Measurements from ENCODE around the gene CENATAC. TPM values are rescaled to one million over a fixed set of nuclear protein-coding genes. Genes with fewer than 3 reads are reported as not detected.
"Not testable (repeated sequence)": the region's sequence is repeated elsewhere in the genome, so short reads cannot be mapped to it uniquely, and the experiment has no call there.

CENATAC gene, protein sequence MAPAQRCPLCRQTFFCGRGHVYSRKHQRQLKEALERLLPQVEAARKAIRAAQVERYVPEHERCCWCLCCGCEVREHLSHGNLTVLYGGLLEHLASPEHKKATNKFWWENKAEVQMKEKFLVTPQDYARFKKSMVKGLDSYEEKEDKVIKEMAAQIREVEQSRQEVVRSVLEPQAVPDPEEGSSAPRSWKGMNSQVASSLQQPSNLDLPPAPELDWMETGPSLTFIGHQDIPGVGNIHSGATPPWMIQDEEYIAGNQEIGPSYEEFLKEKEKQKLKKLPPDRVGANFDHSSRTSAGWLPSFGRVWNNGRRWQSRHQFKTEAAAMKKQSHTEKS
- total RNA-seq, result 25.2 TPM

DNA sequence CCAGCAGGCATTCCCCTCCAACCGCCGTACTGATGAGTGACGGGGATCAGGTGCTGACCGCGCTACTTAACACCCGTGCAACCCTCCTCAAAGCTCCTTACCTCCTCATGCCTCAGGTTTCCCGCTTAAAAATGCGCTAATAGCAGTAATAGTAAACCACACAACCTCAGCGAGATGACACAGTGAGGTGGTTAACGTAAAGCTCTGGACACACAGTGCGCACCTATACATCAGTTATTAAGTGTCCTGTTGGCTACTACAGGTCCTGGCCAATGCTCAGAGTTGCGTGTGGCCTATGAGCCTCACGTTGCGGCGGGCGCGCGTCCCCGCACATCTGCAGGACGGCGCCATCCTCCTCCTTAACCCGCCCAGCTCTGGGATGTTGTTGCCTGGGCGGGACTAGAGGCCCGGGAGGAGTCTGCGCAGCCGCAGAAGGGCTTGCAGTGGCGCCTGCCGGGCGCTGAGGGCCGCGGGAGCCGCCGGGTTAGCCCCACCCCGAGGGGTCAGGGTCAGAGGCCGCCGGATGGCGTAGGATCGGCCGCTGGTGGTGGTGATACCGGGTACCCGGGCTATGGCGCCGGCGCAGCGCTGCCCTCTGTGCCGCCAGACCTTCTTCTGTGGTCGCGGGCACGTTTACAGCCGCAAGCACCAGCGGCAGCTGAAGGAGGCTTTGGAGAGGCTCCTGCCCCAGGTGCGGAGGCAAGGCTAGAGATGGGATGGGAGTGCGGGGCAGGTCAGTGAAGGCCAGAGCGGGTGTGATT lies at the start of gene CENATAC:
Gene CENATAC, plus strand, starts transcription at position 512 of the 761 bp plus-strand sequence. Its CDS starts 60 bp downstream, at position 572.
- DNase-seq, result peak; percentile 65

DNA sequence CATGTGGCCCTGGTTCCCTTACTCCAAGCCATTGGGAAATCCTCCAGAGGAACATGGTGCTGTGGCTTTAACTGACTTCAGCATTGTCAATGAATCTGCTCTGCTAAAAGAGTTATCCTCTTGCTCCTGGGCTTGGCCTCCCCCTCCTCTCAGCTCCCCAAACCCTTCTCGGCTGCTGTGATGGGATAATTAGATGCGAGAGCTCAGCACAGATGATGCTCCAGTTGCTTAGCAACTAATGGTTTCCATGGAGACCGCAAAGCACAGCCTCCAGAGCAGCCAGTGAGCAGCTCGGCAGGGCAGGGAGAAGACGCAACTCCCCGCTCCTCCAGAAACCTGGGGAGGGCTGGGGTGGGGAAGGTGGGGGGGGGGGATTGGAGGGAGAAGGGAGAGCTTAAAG lies 44.7 kb upstream of the CENATAC start:
- DNase-seq, result no peak

DNA sequence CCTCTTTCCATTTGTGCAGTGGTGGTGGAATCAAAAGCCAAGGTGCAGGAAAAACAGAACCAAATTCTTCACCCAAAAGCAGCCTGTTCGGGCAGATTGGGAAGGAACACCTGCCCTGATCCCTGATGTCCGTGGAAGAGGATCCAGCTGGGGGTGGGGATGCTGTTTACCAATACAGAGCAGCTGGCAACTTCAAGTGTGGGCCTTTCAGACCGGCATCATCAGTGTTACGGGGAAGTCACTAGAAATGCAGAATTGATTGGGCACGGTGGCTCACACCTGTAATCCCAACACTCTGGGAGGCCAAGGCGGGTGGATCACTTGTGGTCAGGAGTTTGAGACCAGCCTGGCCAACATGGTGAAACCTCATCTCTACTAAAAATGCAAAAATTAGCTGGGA lies 44.0 kb upstream of the CENATAC start:
- not testable (repeated sequence) for DNase-seq

DNA sequence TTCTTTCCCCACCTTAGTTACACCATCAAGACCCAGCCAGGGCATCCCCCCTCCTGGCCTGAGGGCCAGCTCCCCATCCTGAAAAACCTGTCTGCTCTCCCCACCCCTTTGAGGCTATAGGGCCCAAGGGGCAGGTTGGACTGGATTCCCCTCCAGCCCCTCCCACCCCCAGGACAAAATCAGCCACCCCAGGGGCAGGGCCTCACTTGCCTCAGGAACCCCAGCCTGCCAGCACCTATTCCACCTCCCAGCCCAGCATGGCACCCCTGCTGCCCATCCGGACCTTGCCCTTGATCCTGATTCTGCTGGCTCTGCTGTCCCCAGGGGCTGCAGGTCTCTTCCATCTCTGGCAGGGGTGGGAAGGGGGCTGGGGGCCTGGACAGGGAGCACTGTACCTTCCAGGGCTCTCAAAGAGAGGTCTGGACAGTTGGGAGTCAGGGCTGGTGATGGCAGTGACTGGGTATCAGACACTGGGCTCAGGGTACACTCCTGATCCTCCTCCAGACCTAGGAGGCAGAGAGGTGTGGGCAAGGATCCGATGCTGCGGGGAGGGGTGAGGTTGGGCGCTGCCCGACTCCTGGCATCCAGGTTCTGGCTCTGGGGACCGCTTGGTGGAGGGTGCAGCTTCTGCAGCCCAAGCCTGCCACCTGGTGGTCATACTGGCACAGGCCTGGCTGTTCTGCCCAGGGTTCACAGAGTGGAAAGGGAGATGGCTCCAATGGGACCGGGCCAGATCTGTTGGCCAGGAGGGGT lies 41.7 kb upstream of the CENATAC start, which contains the start of gene UPK2:
Gene UPK2, plus strand, starts transcription at position 205 of the 753 bp plus-strand sequence. Its CDS starts 53 bp downstream, at position 258.
- DNase-seq, result peak; percentile 36

DNA sequence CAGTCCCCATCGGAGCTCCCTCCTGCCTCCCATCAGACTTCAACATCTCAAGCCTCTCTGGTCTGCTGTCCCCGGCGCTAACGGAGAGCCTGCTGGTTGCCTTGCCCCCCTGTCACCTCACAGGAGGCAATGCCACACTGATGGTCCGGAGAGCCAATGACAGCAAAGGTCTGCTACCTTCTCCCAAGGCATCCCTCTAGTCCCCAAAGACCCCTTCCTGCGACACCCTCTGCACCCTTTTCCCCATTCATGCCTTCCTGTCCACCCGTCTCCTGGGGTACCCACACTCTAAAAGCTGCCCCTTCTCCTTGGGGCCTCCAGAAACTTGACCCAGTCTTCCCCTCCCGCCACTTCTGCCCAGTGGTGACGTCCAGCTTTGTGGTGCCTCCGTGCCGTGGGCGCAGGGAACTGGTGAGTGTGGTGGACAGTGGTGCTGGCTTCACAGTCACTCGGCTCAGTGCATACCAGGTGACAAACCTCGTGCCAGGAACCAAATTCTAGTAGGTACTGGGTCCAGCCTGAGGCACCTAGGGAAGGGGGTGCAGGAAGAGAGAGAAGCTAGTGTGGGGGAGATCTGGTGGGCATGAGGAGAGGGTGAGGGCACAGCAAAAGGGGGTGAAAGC lies 41.0 kb upstream of the CENATAC start:
- no peak for DNase-seq

DNA sequence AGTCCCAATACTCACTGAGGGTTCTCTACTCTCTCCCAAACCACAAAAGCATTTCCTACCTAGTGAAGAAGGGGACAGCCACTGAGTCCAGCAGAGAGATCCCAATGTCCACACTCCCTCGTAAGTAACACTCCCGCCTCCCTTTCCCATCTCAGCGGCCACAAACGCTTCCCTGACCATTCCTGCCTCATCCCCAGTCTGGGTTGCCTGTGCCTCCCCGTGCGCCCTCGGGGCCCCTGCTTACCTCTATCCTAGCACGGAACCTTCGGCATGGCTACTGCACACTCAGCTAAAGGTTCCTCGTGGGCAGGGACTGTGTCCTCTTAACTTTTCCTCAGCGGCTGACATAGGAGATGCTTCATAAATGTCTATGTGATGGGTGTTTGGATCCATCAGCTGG lies 40.4 kb upstream of the CENATAC start:
- no peak for DNase-seq

DNA sequence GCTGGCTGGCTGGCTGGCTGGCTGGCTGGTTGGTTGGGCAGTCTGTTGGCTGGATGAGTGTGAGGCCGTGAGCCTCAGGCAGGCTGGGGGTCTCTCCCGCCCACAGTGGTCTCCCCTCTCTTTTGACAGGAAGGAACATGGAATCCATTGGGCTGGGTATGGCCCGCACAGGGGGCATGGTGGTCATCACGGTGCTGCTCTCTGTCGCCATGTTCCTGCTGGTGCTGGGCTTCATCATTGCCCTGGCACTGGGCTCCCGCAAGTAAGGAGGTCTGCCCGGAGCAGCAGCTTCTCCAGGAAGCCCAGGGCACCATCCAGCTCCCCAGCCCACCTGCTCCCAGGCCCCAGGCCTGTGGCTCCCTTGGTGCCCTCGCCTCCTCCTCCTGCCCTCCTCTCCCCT lies 40.0 kb upstream of the CENATAC start:
- DNase-seq, result no peak

DNA sequence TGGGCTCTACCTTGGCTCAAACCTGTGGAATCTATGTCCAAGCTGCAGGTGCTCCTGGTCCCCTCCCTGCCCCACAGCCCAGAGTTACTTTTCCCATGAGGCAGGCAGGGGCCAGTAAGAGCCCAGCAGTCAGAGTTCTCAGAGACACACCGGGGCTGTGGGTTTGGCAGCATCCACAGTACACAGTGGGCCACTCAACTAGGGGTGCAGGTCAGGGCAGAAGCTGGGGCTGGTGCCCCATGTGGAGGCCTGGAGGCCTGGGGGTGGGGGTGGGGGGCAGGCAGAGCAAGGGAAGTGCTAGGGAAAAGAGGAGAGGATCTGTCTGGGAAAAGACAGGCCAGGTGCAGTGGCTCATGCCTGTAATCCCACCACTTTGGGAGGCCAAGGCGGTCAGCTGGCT lies 39.4 kb upstream of the CENATAC start:
- no peak for DNase-seq

DNA sequence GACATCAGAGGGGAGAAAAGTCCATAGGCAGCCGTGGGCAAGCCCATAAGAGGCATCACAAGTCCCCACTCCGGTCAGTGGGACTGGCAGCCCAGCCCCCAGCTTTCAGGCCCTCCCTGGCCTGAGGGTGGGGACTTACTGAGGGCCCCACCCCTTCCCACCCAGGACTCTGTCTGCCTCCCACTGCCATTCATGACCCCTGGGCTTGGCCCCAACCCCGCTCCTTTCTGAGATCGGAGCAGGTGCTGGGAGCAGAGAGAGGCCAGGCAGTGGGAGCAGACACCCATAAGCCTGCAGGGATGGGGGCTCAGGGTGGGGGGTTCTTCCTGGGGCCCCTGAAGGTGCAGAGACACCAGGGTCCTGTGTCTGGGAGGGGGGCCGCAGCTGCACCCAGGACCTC lies 36.7 kb upstream of the CENATAC start:
- DNase-seq, result no peak

DNA sequence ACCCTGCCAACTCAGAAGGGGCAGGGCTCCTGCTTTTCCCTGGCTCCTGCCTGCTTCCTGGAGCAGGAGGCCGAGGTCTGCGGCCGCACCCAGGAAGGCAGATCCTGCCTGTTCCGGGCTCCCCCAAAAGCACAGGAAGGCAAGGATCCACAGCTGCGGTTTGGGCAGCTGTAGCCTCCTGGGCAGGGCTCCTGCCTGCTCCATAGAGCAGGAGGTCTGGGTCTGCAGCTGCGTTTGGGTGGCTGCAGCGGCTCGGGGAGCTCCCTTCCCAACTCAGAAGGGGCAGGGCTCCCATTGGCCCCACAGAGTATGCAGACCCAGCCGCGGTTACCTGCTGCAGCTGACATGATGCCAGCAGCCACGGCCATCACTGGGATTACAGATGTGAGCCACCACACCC lies 36.3 kb upstream of the CENATAC start:
- DNase-seq, result no peak

DNA sequence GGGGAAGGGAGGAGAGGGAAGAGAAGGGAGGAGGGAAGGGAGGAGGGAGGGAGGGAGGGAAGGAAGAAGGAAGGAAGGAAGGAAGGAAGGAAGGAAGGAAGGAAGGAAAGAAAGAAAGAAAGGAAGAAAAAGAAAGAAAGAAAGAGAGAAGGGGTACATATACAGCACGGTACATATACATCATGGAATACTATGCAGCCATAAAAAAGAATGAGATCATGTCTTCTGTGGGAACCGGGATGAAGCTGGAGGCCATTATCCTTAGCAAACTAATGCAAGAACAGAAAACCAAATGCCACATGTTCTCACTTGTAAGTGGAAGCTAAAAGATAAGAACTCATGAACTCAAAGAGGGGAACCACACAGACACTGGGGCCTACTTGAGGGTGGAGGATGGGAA lies 28.4 kb upstream of the CENATAC start:
- DNase-seq, result not testable (repeated sequence)

DNA sequence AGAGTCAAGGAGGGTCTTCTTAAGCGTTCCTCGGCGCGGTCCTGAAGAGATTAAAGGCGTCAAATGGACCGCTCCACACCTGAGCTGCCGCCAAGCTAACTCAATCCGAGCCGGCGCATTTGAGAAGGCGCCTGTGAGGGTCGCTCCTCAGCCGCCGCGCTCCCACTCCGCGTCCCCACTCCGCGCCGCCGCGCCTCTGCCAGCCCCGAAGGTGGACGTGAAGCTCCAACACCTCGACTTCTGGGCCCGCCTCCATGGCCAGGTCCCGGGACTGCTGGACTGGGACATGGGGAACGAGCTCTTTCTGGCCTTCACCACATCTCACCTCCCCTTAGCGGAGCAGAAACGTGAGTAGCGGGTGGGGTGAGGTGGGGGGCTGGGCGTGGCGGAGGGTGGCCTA lies 26.3 kb upstream of the CENATAC start, which contains the start of gene FOXR1:
Gene FOXR1, plus strand, starts transcription at position 116 of the 400 bp plus-strand sequence. Its CDS starts 171 bp downstream, at position 287.
- no peak for DNase-seq

DNA sequence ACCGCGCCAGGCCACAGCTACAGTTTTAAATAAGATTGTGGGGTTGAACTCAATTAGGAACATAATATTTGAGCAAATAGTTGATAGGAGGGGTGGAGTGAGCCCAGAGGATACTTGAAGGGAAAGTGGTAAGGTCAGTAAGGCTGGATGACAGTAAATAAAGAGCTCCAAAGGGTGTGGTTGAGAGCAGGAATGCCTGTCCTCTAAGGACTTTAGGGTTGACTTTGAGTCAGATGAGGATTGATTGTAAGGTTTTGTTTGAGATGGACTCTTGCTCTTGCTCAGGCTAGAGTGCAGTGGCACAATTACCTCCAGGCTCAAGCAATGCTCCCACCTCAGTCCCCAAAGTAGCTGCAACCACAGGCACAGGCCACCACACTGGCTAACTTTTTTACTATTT lies 24.0 kb upstream of the CENATAC start:
- DNase-seq, result no peak

DNA sequence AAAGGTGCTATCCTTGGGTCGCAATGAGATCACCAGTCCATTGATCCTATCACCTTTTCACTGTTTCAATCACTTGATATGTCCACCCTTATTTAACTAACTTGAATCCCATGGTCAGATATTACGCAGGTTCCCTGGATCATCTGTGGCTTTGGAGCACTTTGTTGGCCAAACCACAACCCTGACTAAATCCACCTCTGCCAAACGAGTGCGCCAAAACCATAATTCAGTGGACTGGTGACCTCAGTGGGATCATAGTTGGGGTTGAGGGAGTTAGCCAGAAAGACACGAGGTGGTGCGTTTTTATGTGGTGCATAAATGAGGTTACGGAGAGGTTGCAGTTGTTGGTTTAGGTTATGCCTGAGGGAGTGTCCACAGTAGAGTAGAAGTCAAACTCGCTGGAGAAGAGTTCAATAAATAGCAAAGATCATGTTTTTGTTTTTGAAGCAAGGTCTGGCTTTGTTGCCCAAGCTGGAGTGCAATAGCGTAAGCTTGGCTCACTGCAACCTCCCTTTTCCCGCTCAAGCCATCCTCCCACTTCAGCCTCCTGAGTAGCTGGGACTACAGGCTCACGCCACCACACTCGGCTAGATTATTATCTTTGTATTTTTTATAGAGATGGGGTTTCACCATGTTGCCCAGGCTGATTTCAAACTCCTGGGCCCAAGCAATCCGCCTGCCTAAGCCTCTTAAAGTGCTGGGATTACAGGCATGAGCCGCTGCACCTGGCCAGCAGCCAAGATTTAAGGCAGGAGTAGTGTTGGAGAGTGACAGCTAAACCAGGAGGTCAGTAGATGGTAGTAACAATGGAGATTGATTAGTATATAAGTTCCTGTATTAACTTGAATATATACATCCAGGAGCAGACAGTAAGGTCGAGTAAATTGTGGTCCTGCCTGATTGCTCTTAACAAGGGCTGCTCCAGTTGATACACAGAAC lies 21.9 kb upstream of the CENATAC start:
- DNase-seq, result no peak

DNA sequence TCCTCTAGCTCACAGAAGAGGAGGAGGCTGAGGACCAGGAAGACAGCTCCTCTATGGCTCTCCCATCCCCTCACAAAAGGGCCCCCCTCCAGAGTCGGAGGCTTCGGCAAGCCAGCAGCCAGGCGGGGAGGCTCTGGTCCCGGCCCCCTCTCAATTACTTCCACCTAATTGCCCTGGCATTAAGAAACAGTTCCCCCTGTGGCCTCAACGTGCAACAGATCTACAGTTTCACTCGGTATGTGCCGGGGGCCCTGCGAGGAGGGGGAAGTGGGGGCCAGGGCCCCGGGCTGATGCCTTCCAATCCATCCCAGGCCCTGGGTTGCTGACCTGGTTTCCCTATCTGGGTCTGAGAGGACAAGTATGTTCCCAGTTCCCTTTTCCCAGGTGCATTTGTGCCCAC lies 18.5 kb upstream of the CENATAC start:
- DNase-seq, result no peak

DNA sequence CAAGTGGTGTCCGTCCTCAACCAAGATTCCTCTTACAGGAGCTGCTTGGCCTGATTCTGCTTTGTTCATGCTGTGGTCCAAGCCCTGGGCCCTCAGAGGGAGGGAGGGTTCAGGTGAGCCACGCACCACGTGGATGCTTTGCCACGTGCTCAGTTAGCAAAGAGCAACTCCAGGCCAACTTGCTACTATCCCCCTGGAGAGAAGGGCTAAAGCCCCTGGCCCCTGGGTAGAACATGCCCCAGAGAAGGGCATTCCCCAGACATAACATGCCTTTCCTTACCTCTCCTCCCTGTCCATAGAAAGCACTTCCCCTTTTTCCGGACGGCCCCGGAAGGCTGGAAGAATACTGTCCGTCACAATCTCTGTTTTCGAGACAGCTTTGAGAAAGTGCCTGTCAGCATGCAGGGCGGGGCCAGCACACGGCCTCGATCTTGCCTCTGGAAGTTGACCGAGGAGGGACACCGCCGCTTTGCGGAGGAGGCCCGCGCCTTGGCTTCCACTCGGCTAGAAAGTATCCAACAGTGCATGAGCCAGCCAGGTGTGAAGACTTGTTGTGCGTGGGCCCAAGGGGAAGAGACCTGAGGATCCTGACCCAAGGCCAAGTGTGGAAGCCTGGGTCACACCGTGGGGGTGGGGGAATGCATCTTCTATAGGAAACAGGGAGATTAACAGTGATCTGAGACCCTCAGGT lies 17.6 kb upstream of the CENATAC start:
- DNase-seq, result no peak

DNA sequence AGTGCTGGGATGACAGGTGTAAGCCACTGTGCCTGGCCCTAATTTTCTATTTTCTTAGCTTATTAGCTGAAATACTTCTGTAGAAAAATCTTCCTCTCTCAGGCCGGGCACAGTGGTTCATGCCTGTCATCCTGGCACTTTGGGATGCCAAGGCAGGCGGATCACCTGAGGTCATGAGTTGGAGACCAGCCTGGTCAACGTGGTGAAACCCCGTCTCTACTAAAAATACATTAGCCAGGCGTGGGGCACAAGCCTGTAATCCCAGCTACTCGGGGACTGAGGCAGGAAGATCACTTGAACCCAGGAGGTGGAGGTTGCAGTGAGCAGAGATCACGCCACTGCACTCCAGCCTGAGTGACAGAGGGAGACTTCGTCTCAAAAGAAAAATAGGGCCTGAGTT lies 13.6 kb upstream of the CENATAC start:
- DNase-seq, result not testable (repeated sequence)

DNA sequence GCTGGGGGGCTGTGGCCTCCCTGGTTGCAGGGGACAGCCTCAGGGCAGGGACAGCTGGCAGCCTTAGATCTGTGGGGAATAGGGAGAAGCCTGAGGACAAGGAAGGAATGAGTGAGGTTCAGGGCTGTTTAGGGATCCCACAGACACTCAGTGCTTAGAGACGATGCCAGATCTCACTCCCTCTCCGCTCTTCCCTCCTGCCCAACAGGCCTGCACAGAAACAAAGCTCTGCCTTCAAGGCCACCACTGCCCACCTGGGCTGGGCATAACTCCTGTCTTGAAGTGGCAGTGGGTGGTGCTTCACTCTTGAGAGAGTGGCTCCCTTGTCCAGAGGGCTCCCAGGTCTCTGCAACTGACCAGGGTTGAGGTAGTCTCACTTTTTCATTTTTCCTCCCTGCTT lies 13.1 kb upstream of the CENATAC start:
- no peak for DNase-seq

DNA sequence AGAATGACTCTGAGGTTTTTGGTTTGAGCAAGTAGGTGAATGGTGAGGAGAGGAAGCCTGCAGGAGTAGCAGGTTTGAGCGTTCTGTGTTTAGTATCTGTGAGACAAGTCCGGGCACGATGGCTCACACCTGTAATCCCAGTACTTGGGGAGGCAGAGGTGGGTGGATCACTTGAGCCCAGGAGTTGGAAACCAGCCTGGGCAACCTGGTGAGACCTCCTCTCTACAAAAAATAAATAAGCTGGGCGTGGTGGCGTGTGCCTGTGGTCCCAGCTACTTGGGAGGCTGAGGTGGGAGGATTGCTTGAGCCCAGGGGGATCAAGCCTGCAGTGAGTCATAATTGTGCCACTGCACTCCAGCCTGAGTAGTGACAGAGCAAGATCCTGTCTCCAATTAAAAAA lies 9.7 kb upstream of the CENATAC start:
- DNase-seq, result no peak

DNA sequence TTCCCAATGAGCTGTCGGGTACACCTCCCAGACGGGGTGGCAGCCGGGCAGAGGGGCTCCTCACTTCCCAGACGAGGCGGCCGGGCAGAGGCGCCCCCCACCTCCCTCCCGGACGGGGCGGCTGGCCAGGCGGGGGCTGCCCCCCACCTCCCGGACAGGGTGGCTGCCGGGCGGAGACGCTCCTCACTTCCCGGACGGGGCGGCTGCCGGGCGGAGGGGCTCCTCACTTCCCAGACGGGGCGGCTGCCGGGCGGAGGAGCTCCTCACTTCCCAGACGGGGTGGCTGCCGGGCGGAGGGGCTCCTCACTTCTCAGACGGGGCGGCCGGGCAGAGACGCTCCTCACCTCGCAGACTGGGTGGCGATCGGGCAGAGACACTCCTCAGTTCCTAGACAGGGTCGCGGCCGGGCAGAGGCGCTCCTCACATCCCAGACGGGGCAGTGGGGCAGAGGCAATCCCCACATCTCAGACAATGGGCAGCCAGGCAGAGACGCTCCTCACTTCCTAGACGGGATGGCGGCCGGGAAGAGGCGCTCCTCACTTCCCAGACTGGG lies 6.4 kb upstream of the CENATAC start:
- not testable (repeated sequence) for DNase-seq
